WERI-Rb-1 (cell line): ENCODE measurements around the gene SPANXN4.

Source experiments
- DNase-seq: peaks from one replicate; pipeline ENCODE4 v3.0.0-alpha.2; 2020
- H3K27ac ChIP-seq: fragments of 250-450 bp; sonication (Bioruptor Pico); 2 replicates; pipeline ENCODE4 v1.5.1; 2020; ENCODE audit warnings: mild to moderate bottlenecking, moderate library complexity
- H3K27me3 ChIP-seq: fragments of 250-450 bp; sonication (Bioruptor Pico); 2 replicates; pipeline ENCODE4 v1.5.1; 2021; ENCODE audit warnings: mild to moderate bottlenecking, low read depth, moderate library complexity; ENCODE audit not compliant: insufficient read depth, severe bottlenecking
- H3K36me3 ChIP-seq: fragments of 250-450 bp; sonication (Bioruptor Pico); 2 replicates; pipeline ENCODE4 v1.5.1; 2020; ENCODE audit warnings: mild to moderate bottlenecking, moderate library complexity
- H3K4me3 ChIP-seq: 2 replicates; pipeline ENCODE4 v1.5.1; 2011; ENCODE audit warnings: low read depth, mild to moderate bottlenecking, control low read depth, low read length
- H3K9me3 ChIP-seq: fragments of 250-450 bp; sonication (Bioruptor Pico); 2 replicates; pipeline ENCODE4 v1.5.1; 2021; ENCODE audit warnings: mild to moderate bottlenecking, moderate library complexity; ENCODE audit not compliant: severe bottlenecking
- CTCF ChIP-seq: IDR thresholded peaks from 2 replicates; pipeline ENCODE4 v1.5.1; 2011; ENCODE audit warnings: low read depth, mild to moderate bottlenecking, control low read depth, inconsistent platforms, low read length

SPANXN4 gene

GRCh38 chrX:142998447-142999198 is 27.1 kb upstream of the SPANXN4 start:
- no peak for DNase-seq
- no peak overlapping the region for H3K4me3 ChIP-seq
- TF ChIP-seq CTCF = no peak
- H3K27ac ChIP-seq = no peak overlapping the region
- H3K27me3 ChIP-seq = peaks cover 8% of the 10 kb centered on the region
- no peaks in the 10 kb centered on the region for H3K9me3 ChIP-seq
- H3K36me3 ChIP-seq = no peaks in the 10 kb centered on the region

GRCh38 chrX:142999199-142999701 is 26.5 kb upstream of the SPANXN4 start:
- no peak for DNase-seq
- no peak overlapping the region for H3K4me3 ChIP-seq

GRCh38 chrX:143002206-143002605 is 23.5 kb upstream of the SPANXN4 start:
- no peak for DNase-seq
- no peaks in the 10 kb centered on the region for H3K9me3 ChIP-seq
- TF ChIP-seq CTCF = no peak

More at GRCh38 chrX:142999199-142999701, 26.5 kb upstream of the SPANXN4 start:
- H3K36me3 ChIP-seq = no peaks in the 10 kb centered on the region
- H3K9me3 ChIP-seq = no peaks in the 10 kb centered on the region
- H3K27me3 ChIP-seq = peaks cover 9% of the 10 kb centered on the region
- no peak overlapping the region for H3K27ac ChIP-seq
- TF ChIP-seq CTCF = no peak

GRCh38 chrX:143017272-143017671 is 8.5 kb upstream of the SPANXN4 start:
- H3K27me3 ChIP-seq = peaks cover 13% of the 10 kb centered on the region
- H3K9me3 ChIP-seq = no peaks in the 10 kb centered on the region
- no peak overlapping the region for H3K4me3 ChIP-seq
- no peak overlapping the region for H3K27ac ChIP-seq
- DNase-seq = no peak
- TF ChIP-seq CTCF = no peak
- H3K36me3 ChIP-seq = no peaks in the 10 kb centered on the region

More at GRCh38 chrX:143002206-143002605, 23.5 kb upstream of the SPANXN4 start:
- H3K27me3 ChIP-seq = peaks cover 13% of the 10 kb centered on the region
- H3K27ac ChIP-seq = no peak overlapping the region
- no peak overlapping the region for H3K4me3 ChIP-seq
- no peaks in the 10 kb centered on the region for H3K36me3 ChIP-seq

GRCh38 chrX:143027275-143027674 is 1.5 kb downstream of the SPANXN4 start:
- no peak for TF ChIP-seq CTCF
- no peaks in the 10 kb centered on the region for H3K9me3 ChIP-seq
- no peak overlapping the region for H3K4me3 ChIP-seq
- no peak overlapping the region for H3K27ac ChIP-seq
- H3K27me3 ChIP-seq = peaks cover 27% of the 10 kb centered on the region
- H3K36me3 ChIP-seq = no peaks in the 10 kb centered on the region
- no peak for DNase-seq

GRCh38 chrX:143047511-143047910 is 21.8 kb downstream of the SPANXN4 start:
- peaks cover 2% of the 10 kb centered on the region for H3K27me3 ChIP-seq
- H3K27ac ChIP-seq = no peak overlapping the region

More at GRCh38 chrX:143047511-143047910, 21.8 kb downstream of the SPANXN4 start:
- DNase-seq = no peak
- H3K9me3 ChIP-seq = no peaks in the 10 kb centered on the region
- TF ChIP-seq CTCF = no peak
- H3K4me3 ChIP-seq = no peak overlapping the region
- H3K36me3 ChIP-seq = no peaks in the 10 kb centered on the region
